ENCODE results near the gene RUVBL1. TPM values are rescaled to one million over a fixed set of nuclear protein-coding genes. Genes with fewer than 3 reads are reported as not detected.

Gene RUVBL1
- total and polyA plus RNA-seq, 7 experiments from 2014 or later = 16.8 to 73.7 (median 24.2) TPM

DNA sequence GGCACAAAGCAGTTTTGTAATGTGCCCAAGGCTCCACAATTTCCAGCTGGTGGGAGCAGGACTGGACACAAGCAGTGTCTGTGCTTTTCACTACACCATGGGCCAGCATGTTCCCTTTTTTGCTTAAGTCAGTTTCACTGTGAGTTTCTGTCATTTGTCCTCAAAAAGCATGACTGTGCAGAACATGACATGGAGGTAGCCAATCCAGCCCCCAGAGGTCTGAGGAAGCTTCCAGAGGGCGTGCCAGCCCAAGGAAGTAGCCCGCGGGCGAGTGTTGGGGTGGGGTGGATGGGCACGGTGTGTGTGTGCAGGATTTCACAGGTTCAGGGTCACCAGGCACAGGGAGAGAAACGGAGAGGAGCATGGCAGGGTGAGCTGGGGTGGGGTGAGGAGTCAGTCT, 21.7 kb upstream of the RUVBL1 start:
- no peaks in the 10 kb centered on the region for H3K4me1 ChIP-seq (ENCODE audit: control insufficient read depth in 2 of 2, insufficient read depth in 2 of 2, low read length in 2 of 2)
- H3K27ac Mint-ChIP-seq = peak overlapping the region in 1 of 9 donors; percentile 25
- POLR2A ChIA-PET = interaction anchor here (0.6 kb wide), 1 partner anchor 12 kb away, joined by 3 read pairs; no protein-coding TSS in a partner anchor
- no peaks in the 10 kb centered on the region for H3K4me1 Mint-ChIP-seq
- no peak overlapping the region for H3K4me3 ChIP-seq (ENCODE audit: low read length)
- H3K9me3 Mint-ChIP-seq = no peaks in the 10 kb centered on the region
- DNase-seq = no peak
- CTCF ChIA-PET = no interaction called here
- H3K27me3 Mint-ChIP-seq = no peaks in the 10 kb centered on the region
- peak; percentile 89 for ATAC-seq
- H3K4me3 Mint-ChIP-seq = no peak overlapping the region
- H3K36me3 Mint-ChIP-seq = peaks cover 0 to 11% (median 8%) of the 10 kb centered on the region in 5 donors
- no peaks in the 10 kb centered on the region for H3K9me3 ChIP-seq (ENCODE audit: control insufficient read depth in 2 of 3, low read length in 3 of 3)
- no peak overlapping the region for H3K27ac ChIP-seq (ENCODE audit: low read depth, low read length)
- no peaks in the 10 kb centered on the region for H3K36me3 ChIP-seq (ENCODE audit: control insufficient read depth in 2 of 3, insufficient read depth in 3 of 3, low read length in 3 of 3)
- no peaks in the 10 kb centered on the region for H3K27me3 ChIP-seq (ENCODE audit: control insufficient read depth in 2 of 2, insufficient read depth in 2 of 2, low read length in 2 of 2)
- intact Hi-C loops (cut with micrococcal nuclease) = no loop called here

DNA sequence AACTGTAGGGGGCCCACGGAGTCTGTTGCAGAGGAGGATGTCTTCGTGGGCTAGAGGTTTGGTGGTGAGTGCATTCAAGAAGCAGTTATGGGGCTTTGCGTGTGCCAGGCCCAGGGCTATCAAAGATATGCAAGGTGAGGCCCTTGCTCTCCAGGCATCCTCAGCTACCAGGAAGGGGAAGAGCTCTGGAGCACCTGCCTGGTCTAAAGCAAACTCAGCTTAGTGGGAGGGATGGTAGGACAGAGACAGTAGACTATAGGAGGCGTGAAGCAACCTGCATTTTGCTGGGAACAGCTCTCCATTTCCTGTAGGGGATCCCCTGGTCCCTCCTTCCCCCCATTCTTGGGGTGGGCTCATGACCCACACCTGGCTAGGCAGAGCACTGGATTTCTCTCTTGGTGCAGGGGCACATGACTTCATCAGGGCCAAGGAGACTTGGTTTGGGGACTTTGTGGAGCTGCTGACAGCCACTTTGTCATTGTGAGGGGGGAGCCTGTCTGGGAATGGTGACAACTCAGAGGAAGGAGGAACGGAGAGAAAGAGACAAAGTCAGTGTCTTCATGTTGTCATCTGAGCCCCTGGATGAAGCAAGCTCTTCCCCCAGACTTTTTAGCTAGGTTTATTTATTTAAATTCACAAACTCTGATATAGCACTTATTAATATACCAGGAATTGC, 21.0 kb upstream of the RUVBL1 start:
- Histone ChIP-seq H3K4me1 (ENCODE audit: control insufficient read depth in 2 of 2, insufficient read depth in 2 of 2, low read length in 2 of 2) (no peaks in the 10 kb centered on the region), H3K27ac (ENCODE audit: low read depth, low read length) (no peak overlapping the region), H3K9me3 (ENCODE audit: control insufficient read depth in 2 of 3, low read length in 3 of 3) (no peaks in the 10 kb centered on the region), H3K36me3 (ENCODE audit: control insufficient read depth in 2 of 3, insufficient read depth in 3 of 3, low read length in 3 of 3) (no peaks in the 10 kb centered on the region), H3K27me3 (ENCODE audit: control insufficient read depth in 2 of 2, insufficient read depth in 2 of 2, low read length in 2 of 2) (no peaks in the 10 kb centered on the region), H3K4me3 (ENCODE audit: low read length) (no peak overlapping the region)
- Mint-ChIP-seq H3K4me1 (no peaks in the 10 kb centered on the region), H3K36me3 (peaks cover 0 to 11% (median 8%) of the 10 kb centered on the region in 5 donors), H3K27ac (no peak overlapping the region), H3K27me3 (peaks cover 0 to under 1% (median 0%) of the 10 kb centered on the region in 5 donors), H3K9me3 (no peaks in the 10 kb centered on the region), H3K4me3 (no peak overlapping the region)
- ChIA-PET CTCF (no interaction called here), POLR2A (interaction anchor here (0.6 kb wide), 1 partner anchor 12 kb away, joined by 3 read pairs; no protein-coding TSS in a partner anchor)
- ATAC-seq (no peak), DNase-seq (no peak)
- intact Hi-C loops (cut with micrococcal nuclease) = no loop called here

DNA sequence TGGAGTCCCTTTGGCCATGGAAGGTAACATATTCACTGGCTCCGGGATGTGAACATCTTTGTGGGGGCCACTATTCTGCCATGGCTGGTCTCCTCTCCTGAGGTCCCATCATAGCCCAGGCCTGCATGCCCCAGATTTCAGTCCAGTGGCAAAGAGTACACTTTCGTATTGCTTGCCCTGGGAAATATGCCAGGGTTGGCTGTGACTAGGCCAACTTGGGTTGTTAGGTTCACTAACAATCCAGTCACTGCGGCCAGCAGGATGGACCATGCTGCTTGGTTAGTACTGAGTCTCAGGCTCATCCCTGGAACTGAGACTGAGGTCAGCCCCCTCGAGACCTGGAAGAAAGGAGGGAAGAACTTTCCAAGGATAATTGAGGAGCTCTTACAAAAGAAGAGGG, 19.9 kb upstream of the RUVBL1 start:
- peaks cover 0 to 11% (median 8%) of the 10 kb centered on the region in 5 donors for H3K36me3 Mint-ChIP-seq
- ATAC-seq = no peak
- Histone ChIP-seq H3K27ac (ENCODE audit: low read depth, low read length) (no peak overlapping the region), H3K4me3 (ENCODE audit: low read length) (no peak overlapping the region), H3K36me3 (ENCODE audit: control insufficient read depth in 2 of 3, insufficient read depth in 3 of 3, low read length in 3 of 3) (no peaks in the 10 kb centered on the region), H3K9me3 (ENCODE audit: control insufficient read depth in 2 of 3, low read length in 3 of 3) (no peaks in the 10 kb centered on the region), H3K27me3 (ENCODE audit: control insufficient read depth in 2 of 2, insufficient read depth in 2 of 2, low read length in 2 of 2) (no peaks in the 10 kb centered on the region), H3K4me1 (ENCODE audit: control insufficient read depth in 2 of 2, insufficient read depth in 2 of 2, low read length in 2 of 2) (no peaks in the 10 kb centered on the region)
- H3K4me1 Mint-ChIP-seq = no peaks in the 10 kb centered on the region
- ChIA-PET CTCF (no interaction called here), POLR2A (no interaction called here)
- intact Hi-C loops (cut with micrococcal nuclease) = no loop called here
- no peak for DNase-seq
- peaks cover 0 to 12% (median 0%) of the 10 kb centered on the region in 5 donors for H3K27me3 Mint-ChIP-seq
- H3K9me3 Mint-ChIP-seq = no peaks in the 10 kb centered on the region
- H3K4me3 Mint-ChIP-seq = no peak overlapping the region
- no peak overlapping the region for H3K27ac Mint-ChIP-seq

DNA sequence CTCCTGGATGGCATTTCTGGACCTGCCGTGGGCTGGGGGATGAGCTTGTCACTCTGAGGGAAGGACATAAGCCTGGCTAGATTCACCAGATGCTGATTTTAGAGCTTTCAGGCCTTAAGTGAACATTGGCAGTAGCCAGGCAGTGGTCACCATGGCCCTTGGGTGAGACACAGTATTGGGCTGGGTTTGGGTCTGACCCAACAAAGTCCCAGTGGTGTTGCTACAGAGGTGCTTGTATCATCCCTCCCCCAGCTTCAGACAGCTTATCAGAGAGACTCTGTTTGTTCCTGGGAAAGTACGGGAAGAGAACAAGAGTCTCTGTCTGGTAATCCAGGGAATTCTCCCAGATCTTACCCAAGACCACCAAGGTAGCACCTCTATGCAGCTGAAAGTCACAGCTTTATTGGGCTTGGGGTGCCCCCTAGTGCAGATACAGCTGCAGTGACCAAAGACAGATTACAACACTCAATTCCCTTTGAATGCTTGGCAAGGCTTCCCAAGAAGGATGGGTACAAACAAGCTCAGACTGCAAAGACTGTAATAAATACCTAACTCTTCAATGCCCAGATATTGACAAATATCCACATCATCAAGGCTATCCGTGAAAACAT, 9.8 kb upstream of the RUVBL1 start:
- peak in 5 of 9 donors; percentile 14 to 34 (median 23) for DNase-seq
- peaks cover 0 to 6% (median 0%) of the 10 kb centered on the region in 3 experiments for H3K9me3 ChIP-seq (ENCODE audit: control insufficient read depth in 2 of 3, low read length in 3 of 3)
- no peak overlapping the region for H3K4me3 Mint-ChIP-seq
- H3K9me3 Mint-ChIP-seq = peaks cover 0 to 10% (median 0%) of the 10 kb centered on the region in 11 donors
- H3K36me3 ChIP-seq (ENCODE audit: control insufficient read depth in 2 of 3, insufficient read depth in 3 of 3, low read length in 3 of 3) = no peaks in the 10 kb centered on the region
- no peak overlapping the region for H3K4me3 ChIP-seq (ENCODE audit: low read length)
- ATAC-seq = peak; percentile 76
- H3K27ac ChIP-seq (ENCODE audit: low read depth, low read length) = no peak overlapping the region
- no peaks in the 10 kb centered on the region for H3K27me3 ChIP-seq (ENCODE audit: control insufficient read depth in 2 of 2, insufficient read depth in 2 of 2, low read length in 2 of 2)
- intact Hi-C loops (cut with micrococcal nuclease) = loop anchor here (1.0 to 2.0 kb wide), 4 partner anchors 38 to 558 kb away; no protein-coding TSS in a partner anchor
- peaks cover 0 to 10% (median 7%) of the 10 kb centered on the region in 5 donors for H3K36me3 Mint-ChIP-seq
- POLR2A ChIA-PET = interaction anchor here (1.5 kb wide), 1 partner anchor 10 kb away, joined by 7 read pairs; the partner anchor contains the start of gene RUVBL1
- H3K4me1 Mint-ChIP-seq = no peaks in the 10 kb centered on the region
- H3K27ac Mint-ChIP-seq = no peak overlapping the region
- H3K4me1 ChIP-seq (ENCODE audit: control insufficient read depth in 2 of 2, insufficient read depth in 2 of 2, low read length in 2 of 2) = no peaks in the 10 kb centered on the region
- peaks cover 0 to 33% (median 3%) of the 10 kb centered on the region in 5 donors for H3K27me3 Mint-ChIP-seq
- CTCF ChIA-PET = interaction anchor here (1.1 to 2.0 kb wide), 4 partner anchors 15 to 57 kb away, joined by 3 to 31 read pairs (median 4); no protein-coding TSS in a partner anchor

DNA sequence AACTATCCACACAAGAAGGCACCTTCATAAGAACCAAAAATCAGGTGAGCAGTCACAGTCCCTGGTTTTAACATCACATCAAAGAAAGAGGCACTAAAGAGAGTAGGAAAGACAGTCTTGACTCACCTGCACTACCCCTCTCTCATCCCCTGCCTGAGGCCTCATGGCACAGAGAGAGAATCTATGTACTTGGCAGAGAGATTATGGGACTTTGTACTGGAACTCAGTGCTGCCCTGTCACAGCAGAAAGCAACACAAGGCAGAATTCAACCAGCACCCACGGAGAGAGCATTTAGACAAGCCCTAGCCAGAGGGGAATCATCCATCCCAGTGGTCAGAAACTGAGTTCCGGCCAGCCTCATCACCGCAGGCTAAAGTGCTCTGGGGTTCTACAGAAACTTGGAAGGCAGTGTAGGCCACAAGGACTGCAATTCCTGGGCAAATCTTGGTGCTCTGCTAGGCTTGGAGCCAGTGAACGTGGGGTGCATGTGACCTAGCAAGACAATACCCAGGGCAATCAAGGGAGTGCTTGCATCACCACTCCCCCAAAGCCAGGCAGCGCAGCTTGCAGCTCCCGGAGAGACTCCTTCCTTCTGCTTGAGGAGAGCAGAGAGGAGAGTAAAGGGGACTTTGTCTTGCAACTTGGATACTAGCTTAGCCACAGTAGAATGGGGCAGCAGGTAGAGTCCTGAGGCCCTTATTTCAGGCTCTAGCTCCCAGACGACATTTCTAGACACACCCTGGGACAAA, 8.5 kb upstream of the RUVBL1 start:
- Histone ChIP-seq H3K9me3 (ENCODE audit: control insufficient read depth in 2 of 3, low read length in 3 of 3) (peaks cover 0 to 6% (median 0%) of the 10 kb centered on the region in 3 experiments), H3K4me1 (ENCODE audit: control insufficient read depth in 2 of 2, insufficient read depth in 2 of 2, low read length in 2 of 2) (no peaks in the 10 kb centered on the region), H3K27me3 (ENCODE audit: control insufficient read depth in 2 of 2, insufficient read depth in 2 of 2, low read length in 2 of 2) (no peaks in the 10 kb centered on the region), H3K27ac (ENCODE audit: low read depth, low read length) (no peak overlapping the region), H3K36me3 (ENCODE audit: control insufficient read depth in 2 of 3, insufficient read depth in 3 of 3, low read length in 3 of 3) (no peaks in the 10 kb centered on the region), H3K4me3 (ENCODE audit: low read length) (no peak overlapping the region)
- intact Hi-C loops (cut with micrococcal nuclease) = loop anchor here in 1 of 2 donors (2.0 kb wide), 1 partner anchor 121 kb away; no protein-coding TSS in a partner anchor
- no peak for ATAC-seq
- DNase-seq = no peak
- CTCF ChIA-PET = interaction anchor here (2.0 kb wide), 1 partner anchor 37 kb away, joined by 31 read pairs; no protein-coding TSS in a partner anchor
- peak overlapping the region in 1 of 9 donors; percentile 60 for H3K27ac Mint-ChIP-seq
- H3K9me3 Mint-ChIP-seq = peaks cover 0 to 10% (median 0%) of the 10 kb centered on the region in 11 donors
- no peak overlapping the region for H3K4me3 Mint-ChIP-seq
- no peaks in the 10 kb centered on the region for H3K4me1 Mint-ChIP-seq
- peaks cover 0 to 21% (median 3%) of the 10 kb centered on the region in 5 donors for H3K27me3 Mint-ChIP-seq
- H3K36me3 Mint-ChIP-seq = peaks cover 0 to 10% (median 7%) of the 10 kb centered on the region in 5 donors
- POLR2A ChIA-PET = interaction anchor here (1.5 kb wide), 1 partner anchor 8 kb away, joined by 7 read pairs; the partner anchor contains the start of gene RUVBL1

- Mint-ChIP-seq H3K4me1 (peaks cover 8 to 15% (median 13%) of the 10 kb centered on the region in 7 donors), H3K27ac (peak overlapping the region in 5 of 9 donors; percentile 38 to 70 (median 50)), H3K4me3 (no peak overlapping the region), H3K27me3 (peaks cover 0 to 6% (median 0%) of the 10 kb centered on the region in 5 donors), H3K36me3 (peaks cover 4 to 8% (median 6%) of the 10 kb centered on the region in 5 donors), H3K9me3 (peaks cover 0 to 10% (median 0%) of the 10 kb centered on the region in 11 donors)
- ChIA-PET CTCF (interaction anchor here (0.6 to 0.8 kb wide), 2 partner anchors 21 to 30 kb away, joined by 3 read pairs; no protein-coding TSS in a partner anchor), POLR2A (no interaction called here)
- intact Hi-C loops (cut with micrococcal nuclease) = loop anchor here in 1 of 2 donors (10.0 kb wide), 1 partner anchor 453 kb away; the partner anchor contains the start of gene ABTB1
- Histone ChIP-seq H3K9me3 (ENCODE audit: control insufficient read depth in 2 of 3, low read length in 3 of 3) (peaks cover 0 to 6% (median 0%) of the 10 kb centered on the region in 3 experiments), H3K27ac (ENCODE audit: low read depth, low read length) (no peak overlapping the region), H3K36me3 (ENCODE audit: control insufficient read depth in 2 of 3, insufficient read depth in 3 of 3, low read length in 3 of 3) (peaks cover 0 to 3% (median 0%) of the 10 kb centered on the region in 3 experiments), H3K27me3 (ENCODE audit: control insufficient read depth in 2 of 2, insufficient read depth in 2 of 2, low read length in 2 of 2) (no peaks in the 10 kb centered on the region), H3K4me1 (ENCODE audit: control insufficient read depth in 2 of 2, insufficient read depth in 2 of 2, low read length in 2 of 2) (peaks cover under 1 to 5% of the 10 kb centered on the region in 2 donors), H3K4me3 (ENCODE audit: low read length) (no peak overlapping the region)
- DNase-seq (no peak), ATAC-seq (no peak)
These were observed 4.6 kb upstream of the RUVBL1 start for GRCh38 chr3:128128251-128128650.

Measured in naive thymus-derived CD4-positive, alpha-beta T cell (primary cell).